Activated T-cell treated with anti-CD3 and anti-CD28 coated beads for 48 hours (primary cell): ENCODE data around the gene VWF.

ENCODE experiments used
- DNase-seq: peaks from one replicate; pipeline ENCODE4 v3.0.0-alpha.2; 2020; ENCODE audit warnings: low read depth

Gene VWF

DNA sequence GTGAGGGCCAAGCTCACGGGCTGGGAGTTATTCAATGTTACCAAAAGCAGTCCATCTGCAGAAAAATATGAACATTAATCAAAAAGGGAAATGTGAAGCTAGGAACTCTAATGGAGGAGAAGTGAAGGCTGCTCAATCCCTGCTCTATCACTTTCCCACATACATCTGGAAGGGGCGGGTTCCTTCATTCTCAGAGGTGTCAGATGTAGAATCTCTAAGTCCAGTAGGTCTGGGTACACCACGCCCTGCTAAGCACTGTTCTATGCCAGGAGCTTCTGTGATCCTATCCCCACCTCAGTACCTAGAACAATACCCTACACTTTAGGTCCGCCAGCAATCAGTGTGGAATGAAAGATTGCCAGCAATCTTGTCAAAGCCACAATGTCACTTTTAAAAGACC is 142.4 kb downstream of the VWF start:
- no peak for DNase-seq

DNA sequence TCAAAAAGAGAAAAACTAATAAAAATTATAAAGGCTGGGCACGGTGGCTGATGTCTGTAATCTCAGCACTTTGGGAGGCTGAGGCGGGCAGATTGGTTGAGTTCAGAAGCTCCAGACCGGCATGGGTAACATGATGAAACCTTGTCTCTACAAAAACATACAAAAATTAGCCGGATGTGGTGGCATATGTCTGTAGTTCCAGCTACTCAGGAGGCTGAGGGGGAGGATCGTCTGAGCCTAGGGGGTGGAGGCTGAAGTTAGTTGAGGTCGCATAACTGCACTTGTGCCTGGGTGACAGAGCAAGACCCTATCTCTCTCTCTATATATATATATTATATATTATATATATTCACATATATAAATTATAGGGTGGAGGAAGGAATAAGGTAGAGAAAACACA is 146.9 kb downstream of the VWF start:
- DNase-seq: no peak

DNA sequence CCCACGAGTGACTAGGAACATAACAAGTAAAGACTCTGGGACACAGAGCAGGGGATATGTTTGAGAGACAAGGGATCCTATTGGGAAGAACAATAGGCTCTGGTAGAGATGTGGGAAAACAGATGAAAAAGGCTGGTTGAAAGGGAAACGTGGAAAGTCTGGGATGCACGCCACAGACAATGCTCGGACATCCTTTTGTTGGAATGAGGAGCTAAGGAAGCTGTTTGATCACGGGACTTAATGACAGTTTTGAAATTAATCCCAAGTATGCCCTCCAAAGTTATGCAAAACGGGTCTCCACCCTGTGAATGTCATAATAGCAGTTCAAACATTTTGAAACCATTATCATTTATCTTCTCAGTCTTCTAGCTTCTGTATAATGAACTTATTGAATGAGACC is 147.8 kb downstream of the VWF start:
- no peak for DNase-seq

DNA sequence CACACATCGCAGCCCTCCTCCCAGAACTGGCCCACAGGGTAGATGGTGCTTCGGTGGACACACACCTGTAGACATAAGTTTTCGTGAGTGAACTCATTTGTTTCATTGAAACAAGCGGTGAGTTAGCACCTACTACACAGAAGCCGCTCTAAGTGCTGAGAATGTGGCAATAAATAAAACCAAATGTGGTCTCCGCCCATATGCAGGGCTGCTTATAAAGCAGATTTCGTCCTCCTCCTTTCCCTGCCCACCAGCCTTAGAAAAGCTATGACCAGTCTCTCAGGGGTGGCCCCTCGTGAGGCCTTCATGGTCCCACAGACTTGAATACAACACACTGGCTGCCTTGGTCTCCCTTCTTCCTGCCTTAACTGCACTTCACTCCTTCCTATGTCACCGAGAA is 148.3 kb downstream of the VWF start:
- no peak for DNase-seq

DNA sequence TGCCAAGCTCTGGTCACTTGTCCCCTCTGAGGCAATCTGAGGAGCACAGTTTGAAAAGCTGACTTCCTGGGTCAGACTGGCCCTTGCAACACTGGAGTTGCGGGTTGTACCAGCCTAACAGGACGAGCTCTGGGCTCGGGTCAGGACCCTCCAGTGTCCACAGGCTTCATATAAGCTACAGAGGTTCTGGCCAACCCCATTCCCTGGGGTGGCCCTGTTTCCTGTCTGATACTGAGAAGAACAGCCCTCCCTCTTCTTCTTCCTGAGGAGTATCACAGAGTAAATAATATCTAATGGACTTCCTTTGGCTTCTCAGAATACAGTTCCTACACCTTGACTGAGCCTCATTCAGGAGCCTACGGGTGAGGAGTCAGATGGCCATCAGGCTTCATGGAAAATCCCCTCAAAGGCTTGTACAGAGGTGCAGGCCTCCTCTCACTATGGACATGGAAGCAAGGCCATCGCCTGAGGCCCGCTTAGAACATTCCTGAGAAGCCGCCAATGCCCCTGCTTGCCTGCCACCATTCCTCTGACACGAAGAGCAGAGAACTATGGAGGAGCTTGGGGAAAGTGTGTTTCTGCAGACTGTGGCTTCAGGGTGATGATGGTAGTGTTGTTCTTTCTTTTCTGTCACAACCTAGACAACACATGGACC is 150.9 kb downstream of the VWF start:
- no peak for DNase-seq

DNA sequence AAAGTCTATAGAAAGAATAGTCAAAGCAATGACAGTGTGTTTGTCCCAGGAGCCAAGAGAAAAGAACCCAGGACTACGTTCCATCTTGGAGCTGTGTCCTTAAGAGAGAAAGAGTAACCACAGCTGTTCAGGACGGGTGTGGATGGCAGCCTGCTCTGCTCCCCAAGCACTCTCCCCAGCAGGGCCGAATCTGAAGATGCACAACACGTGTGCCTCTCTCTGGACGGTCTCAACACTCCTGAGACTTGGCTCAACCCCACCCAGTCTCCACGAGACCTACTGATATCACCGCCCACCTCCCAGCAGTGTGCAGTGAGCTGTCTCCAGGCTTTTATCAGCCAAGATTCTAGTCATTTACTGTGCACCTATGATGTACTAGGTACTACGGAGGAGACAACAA is 152.1 kb downstream of the VWF start:
- no peak for DNase-seq

DNA sequence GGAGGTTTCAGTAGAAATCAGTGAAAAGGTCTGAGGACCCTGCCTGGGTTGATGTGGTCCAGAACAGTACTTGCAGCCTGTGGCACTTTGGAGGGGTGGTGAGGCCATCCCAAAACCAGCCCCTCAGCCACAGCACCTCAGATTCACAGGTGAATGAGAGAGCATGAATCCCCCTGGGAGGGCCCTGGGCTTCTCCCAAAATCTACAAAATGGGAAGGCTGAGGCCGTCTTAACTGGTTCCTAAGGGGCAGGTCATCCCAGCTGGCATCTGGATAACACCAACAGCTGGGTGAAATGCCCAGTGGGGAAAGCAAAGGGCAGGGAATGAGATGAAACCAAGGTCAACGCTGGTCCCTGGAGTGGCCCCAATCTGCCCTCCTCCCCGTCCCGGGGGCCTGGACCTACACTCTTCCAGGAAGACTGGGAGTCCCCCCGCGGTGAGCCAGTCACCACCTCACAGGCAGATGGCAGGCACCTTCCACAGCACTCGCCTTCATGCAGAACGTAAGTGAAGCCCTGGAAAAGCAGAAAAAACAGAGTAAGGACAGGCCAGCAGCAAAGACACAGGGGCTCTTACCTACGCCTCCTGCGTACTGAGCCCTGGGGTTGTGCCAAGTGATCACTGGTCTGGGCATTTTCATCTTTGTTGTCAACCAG is 153.1 kb downstream of the VWF start:
- no peak for DNase-seq

DNA sequence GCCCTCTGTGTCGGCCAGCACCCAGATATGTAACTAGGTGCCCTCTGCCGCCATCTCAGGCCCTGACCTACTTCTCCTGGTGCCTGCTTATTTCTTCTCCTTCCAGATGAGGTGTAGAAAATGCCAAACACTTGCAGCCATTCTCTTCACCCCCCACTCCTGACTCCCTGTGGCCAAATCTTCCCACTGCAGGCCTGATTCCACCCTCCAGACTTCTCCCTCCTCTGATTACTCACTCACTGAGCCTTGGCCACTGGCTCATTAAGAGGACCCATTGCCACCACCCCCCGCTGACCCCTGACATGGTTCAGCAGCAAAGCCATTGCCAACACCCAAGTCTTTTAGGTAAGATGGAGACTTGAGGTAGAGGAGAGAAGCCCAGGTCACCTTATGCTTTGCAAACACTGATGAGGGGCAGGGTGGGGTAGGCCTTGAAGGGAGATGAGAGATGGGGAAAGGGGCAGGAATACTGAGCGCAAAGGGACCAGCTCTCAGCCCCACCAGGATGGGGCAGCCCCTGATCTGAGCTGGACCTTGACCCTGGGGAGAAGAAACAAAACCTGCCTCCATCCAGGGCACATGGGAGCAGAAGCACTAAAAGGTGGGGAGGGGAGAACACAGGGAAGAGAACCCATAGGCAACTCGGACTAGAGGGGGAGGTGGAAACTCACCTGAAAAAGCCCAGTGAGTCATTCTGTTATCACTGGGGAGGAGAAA is 154.3 kb downstream of the VWF start:
- no peak for DNase-seq

DNA sequence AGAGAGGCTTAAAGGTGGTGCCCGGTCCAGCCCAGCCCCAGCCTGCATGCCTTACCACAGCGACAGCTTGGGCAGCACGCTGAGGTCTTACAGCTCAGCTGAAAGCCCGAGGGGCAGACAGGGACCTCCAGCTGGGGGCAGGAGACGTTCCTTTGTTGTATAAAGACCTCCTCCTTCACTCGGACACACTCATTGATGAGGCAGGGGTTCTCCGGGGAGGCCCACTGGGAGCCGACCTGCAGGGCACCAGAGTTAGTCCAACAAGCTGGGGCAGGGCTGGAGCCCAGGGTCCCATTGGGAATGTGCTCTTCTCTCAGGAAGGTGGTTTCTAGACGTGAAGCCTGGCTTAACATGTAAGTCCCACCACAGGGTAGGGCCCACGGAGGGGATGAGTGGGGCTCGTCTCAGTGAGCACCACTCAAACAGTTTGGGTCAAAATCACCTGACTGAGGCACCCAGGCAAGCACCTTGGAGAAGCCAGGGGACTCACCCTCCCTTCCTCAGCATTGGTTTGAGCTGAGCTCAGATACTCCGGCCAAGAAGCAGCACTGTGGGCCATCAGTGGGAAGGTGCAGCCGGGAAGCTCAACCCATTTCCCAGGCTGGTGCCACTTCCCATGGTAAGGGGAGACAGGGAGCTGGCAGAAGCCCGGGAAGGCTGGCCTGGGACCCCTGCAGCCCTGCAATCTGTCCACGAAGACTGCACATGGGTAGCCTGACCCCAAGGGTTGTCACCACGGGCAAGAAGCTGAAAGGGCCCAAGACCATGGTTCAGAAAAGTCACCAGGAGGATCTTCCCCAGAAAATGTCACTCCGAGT is 155.1 kb downstream of the VWF start:
- DNase-seq: no peak

DNA sequence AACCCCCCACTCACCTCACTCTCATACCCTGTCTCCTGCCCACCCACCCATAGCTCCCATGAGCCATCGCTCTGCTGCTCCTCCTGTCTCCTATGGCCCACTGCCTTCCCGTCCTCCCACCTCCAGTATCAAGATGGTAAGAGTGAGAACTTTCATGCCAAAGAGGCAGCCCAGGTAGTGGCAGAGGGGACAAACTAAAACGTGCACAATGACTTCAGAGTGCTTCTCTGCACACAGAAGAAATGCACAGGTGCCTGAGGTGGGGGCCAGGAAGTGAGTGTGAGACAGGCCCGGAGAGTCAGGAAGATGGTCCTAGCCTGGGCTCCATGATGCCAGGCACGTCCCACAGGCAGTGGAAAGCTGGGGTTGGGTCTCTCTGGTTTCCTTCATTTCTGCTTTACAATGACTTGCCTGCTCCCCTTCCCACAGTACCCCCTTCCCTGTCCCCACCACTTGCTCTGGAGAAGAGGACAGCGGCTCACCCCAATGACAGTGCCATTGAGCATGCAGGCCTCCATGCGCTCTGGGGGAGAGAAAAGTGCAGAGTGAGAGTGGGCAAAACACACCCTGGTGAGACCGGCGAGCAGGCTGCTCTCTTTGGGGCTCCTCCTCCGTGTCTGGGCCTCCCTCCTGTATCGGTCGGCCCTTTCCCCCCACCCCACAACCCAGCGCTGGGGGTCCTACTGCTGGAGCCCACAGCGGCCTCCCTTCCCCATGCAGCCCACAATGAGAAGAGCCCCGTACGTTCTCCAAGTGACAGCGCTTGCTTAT is 156.6 kb downstream of the VWF start:
- DNase-seq: no peak

DNA sequence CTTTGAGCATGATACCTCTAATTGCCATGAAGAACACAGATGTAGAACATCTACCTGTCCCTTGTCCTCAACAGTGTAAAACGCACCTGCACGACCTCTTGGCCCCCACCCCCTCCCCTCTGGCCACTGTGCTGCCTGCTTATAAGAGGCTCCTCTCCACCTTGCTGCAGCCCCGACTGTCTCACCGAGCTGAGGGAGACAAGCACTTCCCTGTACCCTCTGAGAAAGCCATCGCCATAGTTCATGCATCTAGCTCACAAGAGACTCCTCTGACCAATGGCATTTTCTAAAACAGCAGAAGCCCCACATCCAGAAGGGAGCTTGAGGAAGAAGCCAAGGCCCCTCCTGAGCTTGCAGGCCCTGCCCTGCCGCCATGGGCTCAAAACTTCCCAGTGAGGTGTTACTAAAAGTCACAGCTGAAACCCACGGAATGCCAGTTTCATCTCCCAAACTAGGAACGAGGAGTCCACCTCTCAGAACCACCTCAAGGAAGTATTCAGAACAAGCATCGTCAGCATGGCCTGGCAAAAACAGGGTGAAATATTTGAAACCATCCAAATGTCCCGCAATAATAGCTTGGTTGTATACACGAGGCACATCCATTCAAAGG is 157.9 kb downstream of the VWF start:
- no peak for DNase-seq

DNA sequence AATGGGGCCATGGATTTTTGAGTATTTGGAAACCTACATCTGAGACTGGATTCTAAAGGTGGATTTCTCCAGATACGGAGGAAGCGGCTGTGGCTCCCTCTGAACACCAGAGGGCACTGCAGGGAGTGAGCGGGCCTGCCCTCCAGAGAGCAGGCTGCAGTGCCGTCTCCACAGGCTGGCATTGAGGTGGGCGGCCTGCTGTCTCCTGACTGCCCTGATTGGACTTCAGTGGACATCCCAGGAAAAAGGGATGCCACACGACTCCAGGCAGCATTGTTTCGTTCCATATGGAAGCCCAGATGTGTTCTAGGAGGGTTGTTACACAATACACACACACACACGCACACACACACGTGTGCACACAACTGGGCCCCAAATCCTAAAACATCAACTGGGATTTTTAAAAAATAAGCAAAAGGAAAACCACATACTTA is 158.5 kb downstream of the VWF start:
- peak; percentile 27 for DNase-seq

DNA sequence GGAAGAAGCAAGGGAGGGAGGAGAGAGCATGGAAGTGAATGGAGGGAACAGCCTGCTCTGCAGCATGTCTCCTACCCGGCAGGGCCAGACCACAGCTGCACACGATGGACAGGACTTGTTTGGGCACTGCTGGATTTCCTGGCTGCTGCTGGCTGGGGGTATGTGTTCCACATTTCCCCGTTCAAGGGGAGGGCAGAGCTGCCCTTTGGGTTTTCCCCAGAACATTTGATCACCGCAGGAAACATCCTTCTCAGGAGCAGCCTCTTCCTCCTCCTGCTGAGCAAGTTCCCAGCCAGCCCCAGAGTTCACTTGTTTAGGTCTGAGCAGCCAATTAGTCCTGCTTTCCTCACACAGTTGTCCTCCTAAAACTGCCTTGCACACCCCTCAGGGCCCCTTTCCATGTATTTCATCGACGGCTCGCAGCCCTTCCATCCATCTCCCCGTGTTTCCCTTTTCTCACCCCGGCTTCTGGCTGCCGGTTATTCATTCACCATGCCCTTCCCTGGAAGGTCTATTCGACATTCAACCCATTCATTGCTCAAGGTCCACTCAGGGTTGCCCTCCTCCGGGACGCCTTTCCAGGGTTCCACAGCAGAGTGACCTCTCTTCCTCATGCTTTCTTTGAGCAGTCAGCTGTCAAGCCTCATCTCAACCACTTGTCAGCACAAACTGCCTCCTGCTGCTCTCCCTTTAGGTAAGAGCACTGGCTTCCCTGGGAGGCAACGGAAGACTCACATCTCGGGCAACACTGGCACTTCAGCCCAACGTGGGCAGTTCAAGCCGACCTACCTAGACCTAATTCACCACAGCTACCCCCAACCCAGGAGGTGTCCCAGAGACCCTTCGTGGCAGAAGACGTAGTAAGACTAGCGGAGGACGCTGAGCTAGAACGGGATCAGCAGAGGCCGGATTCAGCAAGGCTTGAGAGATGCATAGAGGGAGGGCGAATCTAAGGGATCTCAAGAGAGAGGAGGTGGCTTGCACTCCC is 159.3 kb downstream of the VWF start:
- no peak for DNase-seq

DNA sequence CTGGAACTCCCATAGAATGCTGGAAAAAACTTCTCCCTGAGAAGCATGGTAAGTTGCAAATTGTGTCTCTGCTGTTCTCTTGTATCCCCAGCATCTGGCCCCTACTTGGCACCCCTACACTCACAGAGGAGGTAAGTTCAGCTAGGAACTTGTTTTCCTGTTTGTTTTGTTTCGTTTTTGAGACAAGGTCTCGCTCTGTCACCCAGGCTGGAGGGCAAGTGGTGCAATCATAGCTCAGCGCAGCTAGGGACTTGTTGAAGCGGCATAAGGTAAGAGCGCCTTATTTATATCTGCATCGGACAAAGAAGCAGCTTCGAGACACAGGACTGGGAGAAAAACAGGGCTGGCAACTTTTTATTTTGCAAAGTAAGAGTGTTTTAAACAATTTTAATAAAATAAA is 161.0 kb downstream of the VWF start:
- no peak for DNase-seq

DNA sequence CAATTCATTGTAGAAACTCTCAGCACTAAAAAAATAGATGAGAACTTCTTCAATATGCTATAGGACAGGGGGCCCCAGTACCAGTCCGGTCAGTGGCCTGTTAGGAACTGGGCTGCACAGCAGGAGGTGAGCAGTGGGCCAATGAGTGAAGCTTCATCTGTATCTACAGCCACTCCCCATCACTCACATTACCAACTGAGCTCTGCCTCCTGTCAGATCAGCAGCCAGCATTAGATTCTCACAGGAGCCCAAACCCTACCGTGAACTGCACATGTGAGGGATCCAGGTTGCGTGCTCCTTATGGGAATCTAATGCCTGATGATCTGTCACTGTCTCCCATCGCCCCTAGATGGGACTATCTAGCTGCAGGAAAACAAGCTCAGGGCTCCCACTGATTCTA is 163.7 kb downstream of the VWF start:
- DNase-seq: no peak

DNA sequence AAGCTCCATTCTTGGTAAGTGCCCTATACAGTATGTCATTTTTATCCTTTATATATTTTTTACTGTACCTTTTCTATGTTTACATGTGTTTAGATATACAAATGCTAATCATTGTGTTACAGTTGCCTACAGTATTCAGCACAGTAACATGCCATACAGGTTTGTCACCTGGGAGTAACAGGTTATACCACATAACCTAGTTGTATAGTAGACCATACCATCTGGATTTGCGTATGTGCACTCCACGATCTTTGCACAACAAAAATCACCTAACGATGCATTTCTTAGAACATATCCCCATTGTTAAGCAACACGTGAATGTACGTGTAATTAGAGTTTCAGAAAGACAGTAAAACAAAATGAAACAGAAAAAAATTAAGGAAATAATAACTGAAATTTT is 167.5 kb downstream of the VWF start:
- no peak for DNase-seq

DNA sequence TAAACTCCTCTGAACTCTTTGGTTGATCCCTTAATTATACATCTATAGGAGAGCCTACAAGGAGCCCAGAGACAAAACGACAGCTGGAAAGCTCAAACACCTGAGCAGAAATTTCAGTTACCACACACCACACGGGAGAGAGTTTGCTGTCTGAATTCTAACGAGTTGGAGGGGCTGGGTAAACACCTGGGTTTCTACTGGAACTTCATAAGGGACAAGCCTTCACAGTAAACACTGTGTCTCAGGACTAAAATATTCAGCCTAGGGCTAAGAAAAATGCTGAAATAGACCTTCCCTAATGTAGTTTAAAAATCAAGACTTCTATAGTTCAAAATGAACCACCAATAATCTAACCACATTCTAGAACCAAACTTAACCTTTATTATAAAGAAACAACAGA is 169.8 kb downstream of the VWF start:
- no peak for DNase-seq

DNA sequence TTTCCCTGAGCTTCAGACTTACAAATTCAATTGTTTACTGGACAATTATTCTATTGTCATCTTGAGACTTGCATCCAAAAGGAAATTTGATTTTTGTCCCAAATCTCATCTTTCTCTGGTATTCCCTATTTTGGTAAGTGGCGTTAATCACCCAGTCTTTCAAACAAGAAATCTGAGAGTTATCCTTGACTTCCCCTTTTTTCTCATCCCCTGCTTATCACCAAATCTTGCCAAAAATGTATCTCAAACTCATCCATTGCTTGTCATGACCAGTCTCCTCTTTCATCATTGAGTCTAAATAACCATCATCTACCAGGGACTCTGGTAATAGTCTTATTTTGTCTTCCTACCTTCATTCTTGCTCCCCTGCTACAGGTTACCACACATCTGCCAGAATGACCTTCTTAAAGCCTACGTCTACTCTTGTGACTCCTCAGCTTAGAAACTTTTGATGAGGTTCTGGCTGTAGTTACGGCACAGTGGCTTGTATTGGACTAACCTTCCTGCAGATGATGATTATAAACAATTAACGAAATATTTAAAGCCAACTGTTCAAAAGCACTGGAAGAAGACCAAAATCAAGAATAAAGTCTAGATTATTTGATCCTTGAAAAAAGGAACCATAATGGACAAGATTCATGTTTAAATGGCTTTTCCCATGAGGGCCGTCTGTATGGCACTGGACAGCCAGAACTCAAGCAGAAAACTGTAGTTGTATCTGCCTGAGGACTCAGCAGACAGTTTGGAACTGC is 170.5 kb downstream of the VWF start:
- DNase-seq: no peak

DNA sequence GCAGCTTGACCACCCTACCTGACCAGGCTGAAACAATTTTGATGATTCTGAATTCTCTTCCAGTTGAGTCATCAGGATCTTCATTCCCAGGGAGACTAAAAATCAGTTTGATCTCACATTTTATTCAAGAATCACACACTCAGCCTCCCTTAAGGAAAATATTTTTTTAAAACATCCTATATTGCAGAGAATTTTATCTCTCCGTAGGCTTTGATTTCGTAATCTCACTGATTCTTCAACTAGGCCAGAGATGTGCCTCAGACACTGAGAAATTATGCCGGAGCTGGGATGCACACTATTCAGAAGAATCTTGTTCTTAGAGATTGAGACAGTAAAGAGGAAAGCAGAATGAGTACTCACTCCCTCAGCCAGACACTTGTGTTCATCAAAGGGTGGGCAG is 172.4 kb downstream of the VWF start:
- DNase-seq: no peak
